ENCODE results near the gene C1orf74.

Gene C1orf74

DNA sequence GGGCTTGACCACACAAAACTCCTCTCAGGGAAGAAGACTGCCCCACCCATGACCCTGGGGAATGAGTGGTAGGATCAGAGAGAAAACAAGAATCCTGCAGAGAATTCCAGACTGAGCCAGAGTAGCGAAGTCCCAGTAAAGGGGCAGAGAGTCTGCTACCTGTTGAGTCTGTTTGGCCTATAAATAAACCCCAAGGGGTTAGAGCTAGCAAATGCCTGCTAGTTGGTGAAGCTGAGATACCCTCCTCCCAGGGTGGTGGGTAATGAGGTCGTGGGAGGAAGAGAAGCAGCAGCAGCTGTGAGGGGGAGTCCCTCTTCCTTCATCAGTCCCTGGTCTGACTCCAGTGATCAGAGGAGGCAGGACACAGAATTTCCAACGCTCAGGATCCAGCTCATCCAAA lies 26.0 kb downstream of the C1orf74 start:
- Histone ChIP-seq H3K79me1 (ENCODE audit: low read length) (no peaks in the 10 kb centered on the region), H3K36me3 (ENCODE audit: control insufficient read depth, insufficient read depth, low read length) (no peaks in the 10 kb centered on the region), H3K18ac (ENCODE audit: low read length) (no peak overlapping the region), H3K23ac (ENCODE audit: low read length) (no peak overlapping the region), H2BK5ac (ENCODE audit: low read length) (no peak overlapping the region), H3K4me3 (ENCODE audit: low read length) (no peak overlapping the region), H3K4me1 (ENCODE audit: control insufficient read depth, low read depth, low read length) (no peaks in the 10 kb centered on the region), H3K4me2 (ENCODE audit: low read length) (no peak overlapping the region), H2BK120ac (ENCODE audit: low read depth, low read length) (no peak overlapping the region), H3K56ac (ENCODE audit: low read length) (no peak overlapping the region), H3K79me2 (ENCODE audit: control insufficient read depth, insufficient read depth, low read length) (no peaks in the 10 kb centered on the region), H2AK5ac (ENCODE audit: low read length) (no peak overlapping the region), H3K27me3 (ENCODE audit: insufficient read depth, low read length, poor library complexity) (no peaks in the 10 kb centered on the region), H3K4ac (ENCODE audit: low read depth, low read length) (no peak overlapping the region), H3K9ac (ENCODE audit: low read length) (no peak overlapping the region), H3K27ac (ENCODE audit: low read depth, low read length) (no peak overlapping the region), H4K8ac (ENCODE audit: low read depth, low read length) (no peak overlapping the region), H4K5ac (ENCODE audit: low read length) (no peak overlapping the region), H2BK15ac (replicated peaks; ENCODE audit: low read depth) (no peak overlapping the region)
- WGBS (ENCODE audit: extremely low coverage, insufficient coverage, low lambda C conversion rate): no CpG with 5 or more reads among the region's 3 CpGs
- DNase-seq: no peak

DNA sequence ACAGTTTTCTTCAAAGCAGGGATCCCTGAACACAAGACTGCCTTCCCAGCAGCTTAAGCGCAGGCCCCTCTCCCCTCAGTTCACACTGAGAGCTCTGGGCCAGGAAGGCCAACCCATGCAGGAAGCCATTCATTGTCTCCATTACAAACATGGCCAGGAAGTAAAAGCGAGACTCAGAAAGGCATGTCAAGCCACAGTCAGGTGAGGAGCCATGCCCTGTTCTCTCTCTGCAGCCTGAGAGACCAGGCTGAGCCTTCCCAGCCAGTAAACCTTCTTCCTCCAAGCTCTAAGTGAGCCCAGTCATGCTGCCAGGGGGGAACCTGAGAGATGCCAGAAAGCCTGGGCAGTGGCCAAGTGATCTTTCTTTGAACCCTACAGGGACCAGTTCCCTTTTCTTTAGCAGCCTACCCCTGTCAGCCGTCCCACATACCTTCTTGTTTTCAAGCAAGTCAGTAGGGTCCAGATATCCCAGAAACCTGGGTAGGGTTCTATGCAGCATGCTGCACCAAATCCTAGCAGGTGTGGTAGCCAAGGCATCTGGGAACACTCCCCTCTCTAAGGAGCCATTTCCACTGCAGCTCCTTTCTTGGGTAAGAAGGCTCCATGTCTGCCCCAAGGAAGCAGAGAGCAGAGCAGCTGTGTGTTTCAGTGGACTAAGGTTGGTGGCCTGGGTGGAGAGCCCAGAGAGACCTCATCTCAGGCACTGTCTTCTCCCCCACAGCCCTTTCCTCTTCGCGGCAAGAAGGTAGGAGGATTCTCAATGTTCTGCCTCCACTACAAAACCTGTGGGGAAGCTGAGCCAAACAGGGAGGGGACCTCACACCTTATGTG lies 27.5 kb downstream of the C1orf74 start:
- Histone ChIP-seq H3K36me3 (ENCODE audit: control insufficient read depth, insufficient read depth, low read length) (no peaks in the 10 kb centered on the region), H4K8ac (ENCODE audit: low read depth, low read length) (no peak overlapping the region), H3K56ac (ENCODE audit: low read length) (no peak overlapping the region), H3K4me3 (ENCODE audit: low read length) (no peak overlapping the region), H3K23ac (ENCODE audit: low read length) (no peak overlapping the region), H3K79me2 (ENCODE audit: control insufficient read depth, insufficient read depth, low read length) (no peaks in the 10 kb centered on the region), H2AK5ac (ENCODE audit: low read length) (no peak overlapping the region), H2BK120ac (ENCODE audit: low read depth, low read length) (no peak overlapping the region), H3K27me3 (ENCODE audit: insufficient read depth, low read length, poor library complexity) (no peaks in the 10 kb centered on the region), H2BK5ac (ENCODE audit: low read length) (no peak overlapping the region), H3K79me1 (ENCODE audit: low read length) (no peaks in the 10 kb centered on the region), H3K18ac (ENCODE audit: low read length) (no peak overlapping the region), H3K4me2 (ENCODE audit: low read length) (no peak overlapping the region), H3K4ac (ENCODE audit: low read depth, low read length) (no peak overlapping the region), H3K9ac (ENCODE audit: low read length) (no peak overlapping the region), H3K27ac (ENCODE audit: low read depth, low read length) (no peak overlapping the region), H3K4me1 (ENCODE audit: control insufficient read depth, low read depth, low read length) (no peaks in the 10 kb centered on the region), H2BK15ac (replicated peaks; ENCODE audit: low read depth) (no peak overlapping the region), H4K5ac (ENCODE audit: low read length) (no peak overlapping the region)
- no CpG with 5 or more reads among the region's 5 CpGs for WGBS (ENCODE audit: extremely low coverage, insufficient coverage, low lambda C conversion rate)
- no peak for DNase-seq

DNA sequence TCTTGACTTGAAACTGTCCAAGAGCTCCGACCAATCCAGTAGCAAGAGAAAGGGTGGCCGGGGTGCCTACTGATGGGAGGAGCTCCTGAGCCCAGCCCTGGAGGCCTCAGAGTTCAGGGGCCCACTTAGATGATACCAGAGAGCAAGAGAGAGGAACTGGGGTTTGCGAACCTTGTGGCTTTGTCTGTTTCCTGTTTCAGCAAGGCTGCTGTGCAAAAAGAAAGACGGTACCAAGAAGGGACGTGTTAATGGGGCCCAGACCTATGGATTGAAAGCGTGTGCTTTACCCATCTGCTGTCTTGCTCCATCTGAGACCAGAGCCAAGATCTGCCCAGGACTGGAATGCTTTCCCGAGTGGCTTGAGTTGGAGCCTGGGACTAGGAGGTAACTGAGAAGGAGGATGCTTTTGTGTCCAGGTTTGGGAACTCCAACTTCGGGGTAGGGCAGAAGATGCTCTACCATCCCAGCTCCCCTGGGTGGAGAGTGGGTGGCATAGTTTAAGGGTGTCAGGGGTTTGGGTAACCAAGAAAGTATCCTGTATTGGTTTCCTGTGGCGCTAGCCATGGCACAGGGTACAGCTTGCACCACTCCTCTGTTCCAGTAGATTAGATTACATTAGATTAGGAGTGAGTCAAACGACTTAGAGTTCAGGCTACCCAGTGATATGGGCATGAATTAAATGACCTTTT lies 28.3 kb downstream of the C1orf74 start, which contains the start of gene TRAF3IP3:
TSS of gene TRAF3IP3 (plus strand) at position 128 of the 689 bp plus-strand sequence. CDS start 3,987 bp downstream, outside the sequence.
- Histone ChIP-seq H3K4me3 (ENCODE audit: low read length) (no peak within 1 kb of the TSS), H2BK15ac (replicated peaks; ENCODE audit: low read depth) (no peak within 1 kb of the TSS), H3K9ac (ENCODE audit: low read length) (no peak within 1 kb of the TSS), H4K8ac (ENCODE audit: low read depth, low read length) (no peak within 1 kb of the TSS), H3K36me3 (ENCODE audit: control insufficient read depth, insufficient read depth, low read length) (no peaks in the 10 kb centered on the region), H3K4me2 (ENCODE audit: low read length) (no peak within 1 kb of the TSS), H4K5ac (ENCODE audit: low read length) (no peak within 1 kb of the TSS), H3K18ac (ENCODE audit: low read length) (no peak within 1 kb of the TSS), H3K27ac (ENCODE audit: low read depth, low read length) (no peak within 1 kb of the TSS), H3K4me1 (ENCODE audit: control insufficient read depth, low read depth, low read length) (no peaks in the 10 kb centered on the region), H3K56ac (ENCODE audit: low read length) (no peak within 1 kb of the TSS), H3K27me3 (ENCODE audit: insufficient read depth, low read length, poor library complexity) (no peaks in the 10 kb centered on the region), H2BK120ac (ENCODE audit: low read depth, low read length) (no peak within 1 kb of the TSS), H2BK5ac (ENCODE audit: low read length) (no peak within 1 kb of the TSS), H3K4ac (ENCODE audit: low read depth, low read length) (no peak within 1 kb of the TSS), H3K79me2 (ENCODE audit: control insufficient read depth, insufficient read depth, low read length) (no peaks in the 10 kb centered on the region), H3K23ac (ENCODE audit: low read length) (no peak within 1 kb of the TSS), H2AK5ac (ENCODE audit: low read length) (no peak within 1 kb of the TSS), H3K79me1 (ENCODE audit: low read length) (no peaks in the 10 kb centered on the region)
- DNase-seq: no peak
- WGBS (ENCODE audit: extremely low coverage, insufficient coverage, low lambda C conversion rate): no CpG with 5 or more reads among the region's 10 CpGs

DNA sequence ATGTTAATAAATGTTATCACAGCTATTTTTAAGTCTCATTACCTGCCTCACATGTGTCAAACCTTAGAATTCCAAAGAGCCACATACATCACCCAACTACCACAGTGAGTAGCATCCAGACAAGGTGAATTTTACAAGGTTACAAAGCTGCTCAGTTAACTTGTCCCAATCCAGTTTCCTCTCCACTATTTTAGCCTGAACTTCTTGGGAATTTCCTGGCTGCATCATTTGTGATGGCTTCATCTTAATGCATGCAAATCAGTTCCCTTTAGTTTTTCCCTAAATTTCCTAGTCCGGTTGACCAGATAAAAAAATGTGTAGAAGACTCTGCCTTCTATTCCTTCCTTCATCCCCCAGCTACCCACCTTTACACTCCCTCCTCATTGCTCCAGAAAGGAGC lies 29.1 kb downstream of the C1orf74 start:
- Histone ChIP-seq H3K4me3 (ENCODE audit: low read length) (no peak overlapping the region), H4K5ac (ENCODE audit: low read length) (no peak overlapping the region), H3K27me3 (ENCODE audit: insufficient read depth, low read length, poor library complexity) (no peaks in the 10 kb centered on the region), H3K4ac (ENCODE audit: low read depth, low read length) (no peak overlapping the region), H2BK15ac (replicated peaks; ENCODE audit: low read depth) (no peak overlapping the region), H3K9ac (ENCODE audit: low read length) (no peak overlapping the region), H2AK5ac (ENCODE audit: low read length) (no peak overlapping the region), H3K4me2 (ENCODE audit: low read length) (no peak overlapping the region), H3K79me2 (ENCODE audit: control insufficient read depth, insufficient read depth, low read length) (no peaks in the 10 kb centered on the region), H3K23ac (ENCODE audit: low read length) (no peak overlapping the region), H3K27ac (ENCODE audit: low read depth, low read length) (no peak overlapping the region), H3K18ac (ENCODE audit: low read length) (no peak overlapping the region), H2BK120ac (ENCODE audit: low read depth, low read length) (no peak overlapping the region), H3K36me3 (ENCODE audit: control insufficient read depth, insufficient read depth, low read length) (no peaks in the 10 kb centered on the region), H3K79me1 (ENCODE audit: low read length) (no peaks in the 10 kb centered on the region), H2BK5ac (ENCODE audit: low read length) (no peak overlapping the region), H3K56ac (ENCODE audit: low read length) (no peak overlapping the region), H4K8ac (ENCODE audit: low read depth, low read length) (no peak overlapping the region), H3K4me1 (ENCODE audit: control insufficient read depth, low read depth, low read length) (no peaks in the 10 kb centered on the region)
- WGBS (ENCODE audit: extremely low coverage, insufficient coverage, low lambda C conversion rate): no CpG with 5 or more reads among the region's 1 CpG
- DNase-seq: no peak

DNA sequence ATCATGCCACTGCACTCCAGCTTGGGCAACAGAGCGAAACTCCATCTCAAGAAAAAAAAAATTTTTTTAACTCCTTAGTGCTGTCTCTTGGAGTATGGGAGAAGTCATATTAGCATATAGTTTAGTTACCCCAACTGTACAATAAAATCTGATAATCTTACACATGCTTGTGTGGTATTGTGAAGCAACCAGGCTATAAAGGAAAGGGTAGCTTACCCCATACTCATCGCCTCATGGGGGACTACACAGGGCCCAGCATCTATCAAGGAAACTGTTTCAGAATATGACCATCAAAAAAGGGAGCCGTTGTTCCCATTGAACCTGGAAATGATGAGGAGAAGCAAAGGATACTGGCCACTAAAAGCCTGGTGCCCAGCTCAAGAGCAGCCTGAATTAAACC lies 31.5 kb downstream of the C1orf74 start:
- H2AK5ac ChIP-seq (ENCODE audit: low read length): no peak overlapping the region
- no peak overlapping the region for H4K5ac ChIP-seq (ENCODE audit: low read length)
- H3K23ac ChIP-seq (ENCODE audit: low read length): no peak overlapping the region
- no peak overlapping the region for H3K4ac ChIP-seq (ENCODE audit: low read depth, low read length)
- DNase-seq: no peak
- no peaks in the 10 kb centered on the region for H3K4me1 ChIP-seq (ENCODE audit: control insufficient read depth, low read depth, low read length)
- H2BK15ac ChIP-seq (replicated peaks; ENCODE audit: low read depth): no peak overlapping the region
- H4K8ac ChIP-seq (ENCODE audit: low read depth, low read length): no peak overlapping the region
- no peaks in the 10 kb centered on the region for H3K79me1 ChIP-seq (ENCODE audit: low read length)
- no peaks in the 10 kb centered on the region for H3K79me2 ChIP-seq (ENCODE audit: control insufficient read depth, insufficient read depth, low read length)
- no peak overlapping the region for H3K27ac ChIP-seq (ENCODE audit: low read depth, low read length)
- H3K4me3 ChIP-seq (ENCODE audit: low read length): no peak overlapping the region
- H3K27me3 ChIP-seq (ENCODE audit: insufficient read depth, low read length, poor library complexity): no peaks in the 10 kb centered on the region
- H3K9ac ChIP-seq (ENCODE audit: low read length): no peak overlapping the region
- H3K56ac ChIP-seq (ENCODE audit: low read length): no peak overlapping the region
- no peak overlapping the region for H2BK120ac ChIP-seq (ENCODE audit: low read depth, low read length)
- no peak overlapping the region for H2BK5ac ChIP-seq (ENCODE audit: low read length)
- H3K36me3 ChIP-seq (ENCODE audit: control insufficient read depth, insufficient read depth, low read length): no peaks in the 10 kb centered on the region
- no CpG with 5 or more reads among the region's 3 CpGs for WGBS (ENCODE audit: extremely low coverage, insufficient coverage, low lambda C conversion rate)
- no peak overlapping the region for H3K4me2 ChIP-seq (ENCODE audit: low read length)
- H3K18ac ChIP-seq (ENCODE audit: low read length): no peak overlapping the region

Measured in mesendoderm (in vitro differentiated cells).